HG02840 (cell line): ENCODE data around the gene SMIM1.
A peak's percentile ranks its signal among the peaks of the same experiment; 100 is the strongest.
"Not testable (repeated sequence)": the region's sequence is repeated elsewhere in the genome, so short reads cannot be mapped to it uniquely, and the experiment has no call there.

ENCODE experiments used
- ATAC-seq: cut with Tn5 transposase; IDR thresholded peaks from one replicate; pipeline ENCODE4 v1.9.1; 2021; ENCODE audit warnings: mild to moderate bottlenecking, moderate library complexity, moderate number of reproducible peaks; ENCODE audit not compliant: unreplicated experiment, low FRiP score

SMIM1 gene

DNA sequence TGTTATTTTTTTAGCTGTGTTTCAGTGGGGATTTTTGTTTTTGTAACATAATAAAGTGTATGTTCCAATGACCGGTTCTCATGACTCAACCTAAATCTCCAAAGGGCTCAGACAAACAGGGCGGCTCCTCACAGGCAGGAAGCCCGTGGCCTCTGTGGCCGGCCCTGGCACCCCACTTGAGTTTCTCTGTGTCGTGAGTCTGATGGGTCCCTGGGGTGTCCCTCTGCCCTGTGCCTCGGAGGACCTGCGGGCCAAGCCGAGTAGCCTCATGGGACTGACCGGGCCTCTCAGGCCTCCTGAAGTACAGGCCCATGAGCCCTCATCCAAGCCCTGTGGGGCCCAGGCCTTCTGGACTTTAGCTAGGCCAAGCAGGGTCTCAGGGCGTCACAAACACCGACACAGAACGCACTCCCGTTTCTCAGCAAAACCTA lies 36.4 kb upstream of the SMIM1 start:
- ATAC-seq, result no peak

DNA sequence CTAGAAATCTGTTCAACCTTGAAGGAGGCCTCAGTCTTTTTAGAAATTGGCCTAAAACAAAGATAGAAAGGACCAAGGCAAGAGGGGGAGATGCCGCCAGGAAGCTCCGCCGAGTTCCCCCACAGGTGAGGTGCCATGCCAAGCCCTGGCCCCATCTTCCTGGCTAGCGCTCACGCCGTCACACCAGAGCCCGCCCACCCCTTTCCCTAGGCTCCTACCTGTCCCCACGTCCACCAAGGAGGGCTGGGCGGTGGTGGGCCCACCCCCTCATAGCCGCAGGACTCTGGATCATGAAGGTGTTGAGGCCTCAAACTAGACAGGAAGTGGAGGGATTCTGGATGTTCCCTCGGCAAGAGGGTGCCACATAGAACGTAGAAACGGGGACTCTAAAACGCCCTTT lies 35.8 kb upstream of the SMIM1 start:
- ATAC-seq, result no peak

DNA sequence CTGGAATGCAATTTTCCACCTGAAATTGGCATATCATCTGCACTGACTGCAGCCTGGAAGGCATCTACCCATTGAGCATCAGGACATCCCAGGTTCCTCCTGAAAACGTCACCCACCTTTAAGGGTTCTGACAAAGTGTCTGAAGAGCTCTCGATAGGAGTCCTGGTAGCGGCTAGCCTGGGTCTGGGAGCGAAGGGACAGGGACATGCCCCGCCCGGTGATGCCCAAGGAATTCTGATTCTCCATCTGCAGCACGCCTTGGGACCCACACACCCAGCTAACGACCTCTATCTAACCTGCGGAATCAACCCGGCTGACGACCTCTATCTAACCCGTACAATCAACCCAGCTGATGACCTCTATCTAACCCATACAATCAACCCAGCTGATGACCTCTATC lies 33.6 kb upstream of the SMIM1 start:
- no peak for ATAC-seq

DNA sequence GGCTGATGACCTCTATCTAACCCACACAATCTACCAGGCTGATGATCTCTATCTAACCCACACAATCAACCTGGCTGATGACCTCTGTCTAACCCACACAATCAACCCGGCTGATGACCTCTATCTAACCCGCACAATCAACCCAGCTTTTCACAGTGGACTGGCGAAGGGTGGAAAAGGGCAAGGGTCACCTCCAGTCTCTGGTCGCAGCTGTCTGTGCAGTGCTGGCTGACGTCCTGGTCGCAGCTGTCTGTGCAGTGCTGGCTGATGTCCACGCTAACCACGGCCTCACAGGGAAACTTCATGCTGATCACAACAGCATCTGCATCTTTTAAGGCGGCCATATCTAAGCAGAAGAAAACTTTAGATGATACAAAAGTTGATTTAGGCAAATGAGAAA lies 32.5 kb upstream of the SMIM1 start:
- no peak for ATAC-seq

DNA sequence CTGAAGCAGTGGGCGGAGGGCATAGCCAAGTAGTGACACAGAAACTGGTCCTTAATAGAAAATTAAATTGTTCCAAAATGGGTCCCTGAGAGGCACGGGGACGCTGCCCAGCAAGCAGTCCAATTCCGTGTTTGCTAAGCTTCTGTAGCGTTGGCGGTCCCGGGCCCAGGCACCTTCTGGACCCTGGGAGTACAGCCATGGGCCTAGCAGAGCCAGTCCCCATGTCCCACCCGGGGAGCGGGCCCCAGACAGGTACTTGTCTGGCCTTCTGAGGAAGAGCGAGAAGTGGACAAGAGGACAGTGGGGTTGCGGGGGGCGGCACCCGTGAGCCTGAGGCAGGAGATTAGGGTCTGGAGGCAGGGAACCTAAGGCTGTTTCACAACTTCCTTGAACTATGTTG lies 31.8 kb upstream of the SMIM1 start:
- no peak for ATAC-seq

DNA sequence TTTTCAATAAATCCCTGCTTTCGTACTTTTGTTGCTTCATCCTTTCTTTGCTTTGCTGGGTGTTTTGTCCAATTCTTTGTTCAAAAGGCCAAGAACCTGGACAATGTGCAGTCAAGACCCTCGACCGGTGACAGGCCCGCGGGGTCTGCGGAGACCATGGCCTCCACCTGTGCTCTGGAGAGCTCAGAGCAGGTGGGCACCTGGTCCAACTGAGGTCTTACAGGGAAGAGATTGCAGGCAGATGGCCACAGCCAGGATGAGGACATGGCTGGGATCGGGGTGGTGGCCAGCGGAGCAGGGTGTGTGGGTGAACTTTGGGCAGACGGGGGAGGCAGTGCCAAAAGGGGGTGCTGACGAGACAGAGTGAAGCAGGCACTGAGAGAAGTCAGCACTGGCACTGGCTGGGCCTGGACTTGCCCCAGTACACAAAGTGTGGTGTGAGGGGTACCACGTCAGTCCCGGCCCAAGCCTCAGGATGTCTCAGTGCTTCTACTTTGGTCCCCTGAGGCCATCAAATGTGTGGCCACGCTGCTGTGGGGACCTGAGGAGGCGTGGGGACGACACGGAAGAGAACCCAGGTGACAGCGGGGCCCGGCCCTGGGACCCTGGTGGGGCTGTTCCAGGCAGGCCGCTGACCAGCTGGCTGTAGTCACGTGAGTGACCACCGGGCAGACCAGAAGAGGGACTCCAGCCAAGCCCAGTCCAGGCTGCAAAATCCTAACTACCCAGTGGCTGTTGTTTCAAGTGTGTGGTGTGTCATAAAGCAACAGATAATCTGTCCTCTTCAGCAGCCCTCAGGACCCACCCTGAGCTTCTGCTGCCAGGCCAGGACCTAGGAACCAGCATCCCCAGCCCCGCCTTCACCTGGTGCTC lies 30.7 kb upstream of the SMIM1 start:
- ATAC-seq, result no peak

DNA sequence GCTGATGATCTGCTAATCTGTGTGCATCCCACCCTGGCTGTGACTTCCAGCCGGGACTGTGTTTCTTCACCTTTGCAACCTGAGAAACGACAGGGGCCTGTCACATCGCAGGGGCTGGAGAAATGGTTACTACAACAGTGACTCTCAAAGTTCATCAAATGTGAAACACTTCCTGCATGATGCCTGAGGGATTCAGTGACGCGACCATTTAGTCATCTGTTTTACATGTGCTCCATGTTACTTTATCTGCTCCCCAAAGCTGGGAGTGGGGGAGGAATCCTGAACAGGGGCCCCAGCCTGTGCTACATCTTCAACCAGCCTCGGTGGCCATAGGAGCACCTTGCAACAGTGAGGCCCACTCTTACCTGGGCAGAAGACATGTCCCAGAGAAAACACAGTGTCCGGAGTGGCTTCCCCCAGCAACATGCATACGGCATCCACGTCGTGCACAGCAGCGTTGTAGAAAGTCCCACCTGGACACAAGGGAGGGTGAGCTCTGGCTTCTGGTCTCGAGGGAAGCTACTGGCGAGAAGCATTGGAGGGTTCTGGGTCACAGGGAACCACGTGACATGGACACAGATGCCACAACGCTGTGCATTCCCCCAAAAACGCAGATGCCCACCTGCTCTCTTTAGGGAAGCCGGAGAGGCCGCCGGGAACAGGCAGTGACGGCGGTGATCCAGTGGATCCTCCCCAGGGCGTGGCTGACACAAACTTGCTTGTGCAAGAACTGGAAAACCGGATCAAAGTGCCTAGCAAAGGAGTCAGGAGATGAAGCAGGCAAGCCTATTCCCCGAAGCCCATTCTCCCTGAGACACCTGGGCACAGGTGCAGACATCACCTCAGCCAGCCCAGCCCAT lies 29.9 kb upstream of the SMIM1 start:
- ATAC-seq, result no peak

DNA sequence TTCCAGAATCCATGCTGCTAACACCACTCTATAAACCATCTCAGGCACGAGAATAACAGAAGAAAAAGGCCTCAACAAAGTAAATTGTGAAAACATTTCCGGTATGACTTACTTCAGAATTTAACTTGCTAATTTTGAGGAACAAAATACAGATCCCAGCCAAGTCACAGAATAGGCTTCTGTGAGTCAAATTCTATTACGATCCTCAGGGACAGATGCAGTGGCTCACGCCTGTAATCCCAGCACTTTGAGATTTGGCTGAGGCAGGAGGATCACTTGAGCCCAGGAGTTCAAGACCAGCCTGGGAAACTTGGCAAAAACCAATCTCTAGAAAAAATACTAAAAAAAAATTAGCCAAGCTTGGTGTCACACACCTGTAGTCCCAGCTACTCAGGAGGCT lies 29.1 kb upstream of the SMIM1 start:
- ATAC-seq, result no peak

DNA sequence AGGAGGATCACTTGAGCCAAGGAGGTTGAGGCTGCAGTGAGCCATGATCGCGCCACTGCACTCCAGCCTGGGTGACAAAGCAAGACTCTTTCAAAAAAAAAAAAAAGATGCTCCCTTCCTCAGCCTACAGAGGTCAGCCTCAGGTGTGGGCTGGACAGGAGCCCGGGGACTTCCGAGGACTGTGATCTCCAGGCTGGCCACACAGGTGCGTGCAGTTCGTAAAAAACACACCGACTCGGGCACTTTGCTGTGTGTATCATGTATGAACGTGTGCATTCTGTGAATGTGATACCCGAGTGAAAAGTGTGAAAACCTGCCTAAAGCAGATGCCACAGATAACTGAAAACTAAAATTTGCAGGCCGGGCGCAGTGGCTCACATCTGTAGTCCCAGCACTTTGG lies 28.7 kb upstream of the SMIM1 start:
- ATAC-seq, result no peak

DNA sequence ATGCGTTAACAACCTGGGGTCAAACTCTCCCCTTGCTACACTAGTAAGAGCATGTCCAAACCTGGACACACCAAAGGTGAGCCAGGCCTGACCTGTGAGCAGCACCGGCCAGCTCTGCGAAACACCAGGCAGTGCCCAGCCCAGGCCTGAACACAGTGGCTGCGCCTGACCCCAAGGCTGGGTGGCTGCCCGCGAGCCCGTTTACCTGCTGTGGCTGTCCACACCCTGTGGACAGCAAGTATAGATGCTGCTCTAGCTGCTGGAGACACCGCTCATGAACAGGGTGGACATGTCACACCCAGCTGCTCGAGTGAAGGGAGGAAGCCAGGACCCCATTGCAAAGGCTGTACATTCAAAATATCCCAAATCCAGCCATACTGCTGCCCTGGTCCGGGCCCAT lies 27.9 kb upstream of the SMIM1 start:
- ATAC-seq, result no peak

DNA sequence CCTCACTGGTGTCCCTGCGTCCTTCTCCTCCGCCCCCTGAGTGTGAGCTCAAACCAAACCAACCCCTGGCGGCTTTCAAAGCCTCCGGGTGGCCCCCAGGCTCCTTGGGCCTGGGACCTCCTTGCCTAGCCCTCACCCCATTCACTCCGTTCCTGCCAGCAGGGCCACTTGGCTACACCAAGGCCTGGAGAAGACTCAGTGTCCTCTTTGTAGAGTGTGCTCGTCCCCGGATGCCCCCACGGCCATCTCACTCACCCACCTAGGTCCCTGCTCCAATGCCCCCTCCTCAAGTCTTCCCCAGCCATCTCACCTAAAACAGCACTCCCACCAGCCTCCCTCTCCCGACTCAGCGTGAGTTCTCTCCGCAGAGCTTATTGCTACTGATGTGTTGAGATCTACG lies 27.5 kb upstream of the SMIM1 start:
- ATAC-seq, result no peak

DNA sequence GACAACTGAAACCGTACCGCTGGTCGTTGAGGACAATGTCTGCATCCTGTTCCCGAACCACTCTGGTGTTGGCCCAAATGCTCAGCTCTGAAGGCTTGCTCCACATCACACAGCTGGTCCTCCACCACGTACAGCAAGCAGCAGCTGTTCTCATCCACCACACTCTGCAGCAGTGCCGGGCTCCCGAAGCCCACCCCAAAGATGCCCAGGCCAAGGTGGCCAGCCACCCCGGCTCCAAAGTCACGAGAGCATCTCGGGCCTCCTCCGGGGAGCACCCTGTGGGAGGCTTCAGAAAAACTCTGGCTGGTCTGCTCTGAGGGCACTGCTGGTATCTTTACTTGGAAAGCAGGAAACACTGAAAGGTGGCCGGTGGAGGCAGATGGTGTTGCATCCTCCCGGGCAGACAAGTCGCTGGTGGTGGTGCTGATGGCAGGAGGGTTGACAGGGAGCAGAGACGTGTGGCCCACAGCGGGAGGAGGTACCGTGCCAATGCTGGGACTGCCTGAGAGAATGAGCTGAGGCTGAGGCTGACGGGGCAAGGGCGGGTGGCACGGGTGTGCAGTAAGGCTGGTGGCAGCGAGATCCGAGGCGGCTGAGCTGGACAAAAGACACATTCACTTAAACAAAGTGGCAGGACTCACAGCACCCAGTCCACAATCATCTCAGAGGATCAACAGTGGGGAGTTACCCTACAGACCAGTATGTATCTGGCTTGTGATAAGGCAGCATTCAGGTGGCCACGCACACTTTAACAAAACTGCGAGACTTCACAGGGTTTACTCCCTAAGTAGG lies 26.8 kb upstream of the SMIM1 start:
- ATAC-seq, result no peak

DNA sequence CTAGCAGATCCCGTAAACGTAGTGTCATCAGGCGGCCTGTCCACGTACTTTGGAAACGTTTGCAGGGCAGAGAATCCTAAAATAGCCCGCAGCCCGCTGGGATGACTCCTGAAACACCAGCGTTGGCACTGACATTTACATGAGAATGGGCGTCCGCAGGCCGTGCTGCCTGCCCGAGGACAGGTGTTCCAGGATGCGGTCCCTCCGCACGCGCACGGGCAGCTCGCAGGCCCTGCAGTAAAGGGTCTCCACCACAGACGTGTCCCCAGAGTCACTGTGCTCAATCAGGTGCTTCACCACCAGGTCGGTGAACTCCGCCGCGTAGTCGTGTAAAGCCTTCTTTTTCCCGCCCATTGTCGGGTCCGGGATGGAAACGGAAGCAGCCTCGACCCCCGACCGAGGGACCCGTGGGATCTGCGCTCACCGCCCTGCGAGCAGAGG lies 26.1 kb upstream of the SMIM1 start:
- no peak for ATAC-seq

DNA sequence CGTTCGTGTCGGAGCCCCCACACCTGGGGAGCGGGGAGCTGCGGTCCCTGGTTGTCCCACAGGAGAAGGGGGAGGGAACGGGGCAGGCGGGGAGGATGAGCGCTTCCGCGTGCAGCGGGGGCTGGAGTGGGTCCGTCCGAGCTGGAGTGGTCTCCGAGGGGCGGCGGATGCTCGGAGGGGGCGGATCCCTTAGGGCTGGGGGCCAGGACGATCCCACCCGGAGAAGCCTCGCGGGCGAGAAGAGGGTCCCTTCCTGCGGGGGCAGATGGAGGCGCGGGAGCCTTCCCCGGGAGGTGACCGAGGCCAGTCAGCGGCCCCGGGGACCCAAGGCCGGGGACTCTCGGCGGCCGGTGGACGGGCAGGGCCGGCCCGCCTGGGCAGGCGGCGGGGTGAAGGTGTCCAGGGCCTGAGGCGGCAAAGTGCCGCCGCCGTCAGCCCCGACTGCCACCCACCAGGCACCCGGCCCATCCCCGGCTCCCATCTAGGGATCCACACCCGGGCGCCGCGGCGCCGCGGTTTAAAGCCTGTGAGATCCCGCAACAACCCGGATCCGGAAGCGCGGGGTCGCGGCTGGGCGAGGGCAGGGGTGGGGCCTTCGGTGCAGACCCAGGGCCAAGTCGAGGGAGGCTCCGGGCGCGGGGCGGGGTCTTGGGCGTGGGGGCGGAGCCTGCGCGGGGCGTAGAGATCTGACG lies 25.6 kb upstream of the SMIM1 start:
- peak; percentile 75 for ATAC-seq

DNA sequence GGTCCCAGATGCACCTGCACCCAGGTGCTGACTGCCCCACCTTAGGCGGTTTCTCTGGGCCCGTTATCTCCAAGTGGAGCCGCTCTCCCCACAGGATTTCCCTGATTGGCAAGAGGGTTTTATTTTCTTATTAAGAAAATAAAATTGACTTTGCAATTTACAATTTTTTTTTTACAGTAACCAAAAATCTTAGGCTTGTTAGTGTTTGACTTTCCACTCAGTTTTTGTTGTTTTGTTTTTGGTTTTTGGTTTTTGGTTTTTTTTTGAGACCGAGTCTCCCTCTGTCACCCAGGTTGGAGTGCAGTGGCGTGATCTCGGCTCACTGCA lies 25.1 kb upstream of the SMIM1 start:
- ATAC-seq, result no peak

DNA sequence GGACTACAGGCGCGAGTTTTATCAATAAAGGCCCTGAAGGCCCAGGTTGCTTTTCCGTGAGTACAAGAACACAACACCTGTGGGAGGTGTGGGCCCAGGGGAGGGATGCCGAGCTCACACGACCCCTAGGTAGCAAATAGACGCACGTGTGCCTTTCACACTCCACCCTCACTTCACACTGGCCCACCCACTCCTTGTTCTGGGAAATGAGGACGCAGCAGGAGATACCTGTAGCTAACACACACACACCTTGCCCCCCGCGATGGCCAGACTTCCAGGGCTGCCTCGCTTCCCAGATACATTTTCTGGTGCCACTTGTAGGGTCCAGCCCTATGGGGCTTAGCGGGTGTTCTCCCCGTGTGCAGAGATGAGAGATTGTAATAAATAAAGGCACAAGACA lies 24.6 kb upstream of the SMIM1 start:
- ATAC-seq, result no peak

DNA sequence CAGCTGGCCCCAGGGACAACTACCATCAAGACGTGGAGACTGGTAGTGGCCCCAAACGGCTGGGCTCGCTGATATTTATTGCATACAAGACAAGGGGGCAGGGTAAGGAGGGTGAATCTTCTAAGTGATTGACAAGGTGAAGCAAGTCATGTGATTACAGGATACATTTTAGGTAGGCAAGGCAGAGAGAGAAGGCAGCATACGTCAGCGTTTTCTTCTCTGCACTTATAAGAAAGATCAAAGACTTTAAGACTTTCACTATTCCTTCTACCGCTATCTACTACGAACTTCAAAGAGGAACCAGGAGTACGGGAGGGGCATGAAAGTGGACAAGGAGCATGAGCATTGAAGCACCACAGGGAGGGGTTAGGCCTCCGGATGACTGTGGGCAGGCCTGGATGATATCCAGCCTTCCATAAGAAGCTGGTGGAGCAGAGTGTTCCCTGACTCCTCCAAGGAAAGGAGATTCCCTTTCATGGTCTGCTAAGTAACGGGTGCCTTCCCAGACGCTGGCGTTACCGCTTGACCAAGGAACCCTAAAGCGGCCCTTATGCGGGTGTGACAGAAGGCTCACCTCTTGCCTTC lies 24.1 kb upstream of the SMIM1 start:
- not testable (repeated sequence) for ATAC-seq

DNA sequence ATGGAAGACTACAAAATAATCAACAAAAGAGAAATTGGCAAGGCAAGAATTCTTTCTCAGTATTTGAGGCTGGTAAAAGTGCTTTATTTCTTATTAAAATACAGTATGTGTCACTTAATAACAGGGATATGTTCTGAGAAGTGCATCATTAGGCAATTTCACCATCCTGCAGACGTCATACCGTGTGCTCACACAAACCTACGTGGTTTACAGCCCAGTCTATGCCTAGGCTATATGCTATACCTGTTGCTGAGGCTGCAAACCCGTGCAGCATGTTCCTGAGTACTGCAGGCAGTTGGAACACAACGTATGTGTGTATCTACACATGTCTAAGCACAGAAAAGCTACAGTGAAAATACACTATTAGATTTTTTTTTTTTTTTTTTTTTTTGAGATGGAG lies 23.0 kb upstream of the SMIM1 start:
- ATAC-seq, result no peak

DNA sequence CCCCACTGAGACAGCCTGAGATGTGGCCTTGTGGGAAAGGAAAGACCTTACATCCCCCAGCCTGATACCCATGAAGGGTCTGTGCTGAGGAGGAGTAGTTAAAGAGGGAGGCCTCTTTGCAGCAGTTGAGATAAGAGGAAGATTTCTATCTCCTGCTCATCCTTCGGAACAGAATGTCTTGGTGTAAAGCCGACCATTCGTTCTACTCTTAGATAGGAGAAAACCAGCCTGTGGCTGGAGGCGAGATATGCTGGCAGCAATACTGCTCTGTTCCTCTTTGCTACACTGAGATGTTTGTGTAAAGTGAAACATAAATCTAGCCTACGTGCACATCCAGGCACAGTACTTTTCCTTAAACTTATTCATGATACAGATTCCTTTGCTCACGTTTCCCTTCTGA lies 21.8 kb upstream of the SMIM1 start:
- ATAC-seq, result no peak

DNA sequence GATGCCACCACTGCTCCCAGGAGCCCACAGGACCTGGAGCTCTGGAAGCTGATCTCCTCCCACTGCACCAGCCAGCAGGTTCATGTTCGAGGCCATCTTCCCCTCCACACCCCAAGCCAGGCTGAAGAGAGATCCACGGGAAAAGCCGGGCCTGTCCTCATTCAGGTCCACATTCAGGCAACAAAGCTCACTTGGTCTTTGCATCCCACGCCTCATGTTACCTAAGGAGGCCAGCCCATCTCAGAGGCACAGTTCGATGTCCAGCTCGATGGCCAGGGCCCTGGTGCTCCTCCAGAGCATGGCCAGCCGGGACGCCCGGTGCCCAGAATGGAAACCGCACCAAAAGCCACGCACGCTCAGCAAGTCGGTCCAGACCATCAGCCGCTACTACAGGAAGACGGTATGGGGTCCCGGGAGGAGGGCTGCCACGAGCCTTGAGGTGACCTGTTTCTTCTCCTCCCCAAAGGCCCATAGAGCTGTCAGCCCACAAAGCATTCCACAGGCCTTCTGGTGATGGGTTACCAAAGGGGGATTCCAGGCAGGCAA lies 20.1 kb upstream of the SMIM1 start, which contains the start of gene CCDC27:
CCDC27 (plus strand) TSS at position 51 of the 546 bp plus-strand sequence; CDS start at position 83, 32 bp downstream.
- ATAC-seq, result no peak
